ENCODE measurements around the gene ACCS. TPM values are rescaled to one million over a fixed set of nuclear protein-coding genes. Genes with fewer than 3 reads are reported as not detected.

Gene ACCS, protein sequence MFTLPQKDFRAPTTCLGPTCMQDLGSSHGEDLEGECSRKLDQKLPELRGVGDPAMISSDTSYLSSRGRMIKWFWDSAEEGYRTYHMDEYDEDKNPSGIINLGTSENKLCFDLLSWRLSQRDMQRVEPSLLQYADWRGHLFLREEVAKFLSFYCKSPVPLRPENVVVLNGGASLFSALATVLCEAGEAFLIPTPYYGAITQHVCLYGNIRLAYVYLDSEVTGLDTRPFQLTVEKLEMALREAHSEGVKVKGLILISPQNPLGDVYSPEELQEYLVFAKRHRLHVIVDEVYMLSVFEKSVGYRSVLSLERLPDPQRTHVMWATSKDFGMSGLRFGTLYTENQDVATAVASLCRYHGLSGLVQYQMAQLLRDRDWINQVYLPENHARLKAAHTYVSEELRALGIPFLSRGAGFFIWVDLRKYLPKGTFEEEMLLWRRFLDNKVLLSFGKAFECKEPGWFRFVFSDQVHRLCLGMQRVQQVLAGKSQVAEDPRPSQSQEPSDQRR
- 10 to 100 TPM in 2 of 4 donors, 1 to 10 TPM in 2; 7.7 to 21.7 (median 12.1) TPM for total RNA-seq

DNA sequence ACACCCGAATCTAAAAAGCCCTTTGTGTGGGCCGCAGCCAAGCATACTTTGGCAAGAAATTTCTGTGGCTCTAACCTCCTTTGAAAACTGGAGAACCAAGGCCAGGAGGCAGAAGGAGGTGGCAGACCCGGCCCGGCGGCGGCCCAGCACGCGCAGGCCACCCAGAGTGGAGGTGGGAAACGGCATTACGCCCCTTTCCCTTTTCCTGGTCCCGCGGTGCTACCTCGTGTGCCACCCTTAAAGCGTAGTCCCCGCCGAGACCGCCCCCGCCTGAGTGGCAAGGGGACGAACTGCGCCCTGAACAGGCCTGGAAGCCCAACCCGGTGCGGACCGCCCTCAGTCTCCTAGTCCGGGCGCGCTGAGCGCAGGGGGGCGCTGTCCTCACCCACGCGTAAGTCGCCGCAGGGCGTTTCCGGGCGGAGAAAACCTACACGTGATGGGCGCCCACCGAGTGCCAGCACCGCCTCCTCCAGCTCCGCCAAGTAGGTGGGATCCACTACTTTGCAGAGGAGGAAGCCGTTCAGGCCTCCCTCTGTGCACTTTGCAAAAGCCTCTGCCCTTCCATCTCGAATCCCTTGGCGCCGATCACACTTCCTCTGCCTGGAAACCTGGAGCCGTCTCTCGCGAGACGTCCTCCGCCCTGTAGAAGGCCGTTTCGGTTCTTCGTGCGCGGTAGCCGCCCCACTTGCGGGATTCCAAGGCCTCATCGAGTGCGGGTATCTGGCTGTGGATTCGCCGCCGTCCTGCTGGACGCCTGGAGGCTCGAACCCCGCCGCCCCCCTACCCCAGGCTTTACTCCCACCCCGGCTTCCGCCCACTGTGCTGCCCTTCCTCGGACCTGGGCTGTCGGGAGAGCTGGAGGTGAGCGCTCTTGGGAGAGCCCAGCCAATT is at the start of gene ACCS:
Gene ACCS (plus strand): TSS at position 430 of the 891 bp plus-strand sequence. CDS start 1,358 bp downstream, outside the sequence.
- DNase-seq (ENCODE audit: low spot score in 2 of 2) = peak; percentile 95 to 99
- intact Hi-C loops (cut with DNase I; ENCODE audit: low total_unique reads) = no loop called here
- H3K4me3 ChIP-seq (ENCODE audit: low read depth, poor library complexity, severe bottlenecking) = peak within 1 kb of the TSS; percentile 82
- TF ChIP-seq, protein P1, sequence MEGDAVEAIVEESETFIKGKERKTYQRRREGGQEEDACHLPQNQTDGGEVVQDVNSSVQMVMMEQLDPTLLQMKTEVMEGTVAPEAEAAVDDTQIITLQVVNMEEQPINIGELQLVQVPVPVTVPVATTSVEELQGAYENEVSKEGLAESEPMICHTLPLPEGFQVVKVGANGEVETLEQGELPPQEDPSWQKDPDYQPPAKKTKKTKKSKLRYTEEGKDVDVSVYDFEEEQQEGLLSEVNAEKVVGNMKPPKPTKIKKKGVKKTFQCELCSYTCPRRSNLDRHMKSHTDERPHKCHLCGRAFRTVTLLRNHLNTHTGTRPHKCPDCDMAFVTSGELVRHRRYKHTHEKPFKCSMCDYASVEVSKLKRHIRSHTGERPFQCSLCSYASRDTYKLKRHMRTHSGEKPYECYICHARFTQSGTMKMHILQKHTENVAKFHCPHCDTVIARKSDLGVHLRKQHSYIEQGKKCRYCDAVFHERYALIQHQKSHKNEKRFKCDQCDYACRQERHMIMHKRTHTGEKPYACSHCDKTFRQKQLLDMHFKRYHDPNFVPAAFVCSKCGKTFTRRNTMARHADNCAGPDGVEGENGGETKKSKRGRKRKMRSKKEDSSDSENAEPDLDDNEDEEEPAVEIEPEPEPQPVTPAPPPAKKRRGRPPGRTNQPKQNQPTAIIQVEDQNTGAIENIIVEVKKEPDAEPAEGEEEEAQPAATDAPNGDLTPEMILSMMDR (IDR thresholded peaks at IDR 0.05) = no peak
- TF ChIP-seq POLR2A (IDR thresholded peaks at IDR 0.05) = no peak
- 1% methylated on average over 44 to 67 of the region's 70 CpGs for WGBS, 2 donors

DNA sequence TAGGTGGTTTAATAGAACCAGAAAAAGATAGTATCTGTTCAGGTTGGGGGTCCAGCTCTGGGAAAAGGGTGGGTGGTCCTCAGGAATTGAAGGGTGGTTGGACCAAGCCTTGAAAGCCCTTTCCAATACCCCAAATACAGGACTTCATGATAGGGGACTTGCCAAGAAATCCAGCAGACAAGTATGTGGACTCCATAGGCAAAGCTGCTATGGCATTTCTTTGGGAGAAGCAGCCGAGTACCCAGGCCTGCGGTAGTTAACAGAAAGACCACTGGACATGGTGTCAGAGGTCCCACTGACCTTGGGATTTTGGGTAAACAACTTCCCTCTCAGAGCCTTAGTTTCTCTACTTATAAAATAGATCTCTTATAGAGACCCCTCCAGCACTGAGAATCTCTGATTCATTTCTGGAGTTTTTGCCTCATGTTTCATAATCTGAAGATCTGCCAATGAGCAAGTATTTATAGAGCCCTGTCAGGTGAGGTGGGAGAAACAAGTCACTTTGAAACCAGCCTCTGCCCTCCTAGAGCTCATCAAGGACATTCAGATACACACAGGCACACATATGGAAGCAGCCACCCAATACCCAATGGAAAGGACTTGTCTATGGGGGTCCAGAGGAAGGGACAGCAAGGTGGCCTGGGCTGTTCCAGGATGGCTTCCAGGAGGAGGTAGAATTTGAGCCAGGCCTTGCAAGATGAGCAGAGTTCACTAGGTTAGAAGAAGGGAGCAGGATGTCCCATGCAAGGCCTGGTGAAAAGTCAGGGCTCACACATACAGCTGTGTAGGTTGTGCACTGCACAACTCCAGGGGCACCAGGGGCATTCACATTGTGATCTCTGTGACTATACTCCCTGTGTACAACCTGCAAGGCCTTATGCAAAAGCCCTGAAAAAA is 49.3 kb upstream of the ACCS start:
- intact Hi-C loops (cut with DNase I; ENCODE audit: low total_unique reads) = no loop called here
- DNase-seq (ENCODE audit: low spot score in 2 of 2) = peak in 1 of 2 donors; percentile 48
- TF ChIP-seq, protein P1 (IDR thresholded peaks at IDR 0.05) = no peak
- TF ChIP-seq POLR2A (IDR thresholded peaks at IDR 0.05) = no peak
- no peak overlapping the region for H3K4me3 ChIP-seq (ENCODE audit: low read depth, poor library complexity, severe bottlenecking)
- 89 to 95% methylated on average over 2 of the region's 2 CpGs for WGBS, 2 donors

DNA sequence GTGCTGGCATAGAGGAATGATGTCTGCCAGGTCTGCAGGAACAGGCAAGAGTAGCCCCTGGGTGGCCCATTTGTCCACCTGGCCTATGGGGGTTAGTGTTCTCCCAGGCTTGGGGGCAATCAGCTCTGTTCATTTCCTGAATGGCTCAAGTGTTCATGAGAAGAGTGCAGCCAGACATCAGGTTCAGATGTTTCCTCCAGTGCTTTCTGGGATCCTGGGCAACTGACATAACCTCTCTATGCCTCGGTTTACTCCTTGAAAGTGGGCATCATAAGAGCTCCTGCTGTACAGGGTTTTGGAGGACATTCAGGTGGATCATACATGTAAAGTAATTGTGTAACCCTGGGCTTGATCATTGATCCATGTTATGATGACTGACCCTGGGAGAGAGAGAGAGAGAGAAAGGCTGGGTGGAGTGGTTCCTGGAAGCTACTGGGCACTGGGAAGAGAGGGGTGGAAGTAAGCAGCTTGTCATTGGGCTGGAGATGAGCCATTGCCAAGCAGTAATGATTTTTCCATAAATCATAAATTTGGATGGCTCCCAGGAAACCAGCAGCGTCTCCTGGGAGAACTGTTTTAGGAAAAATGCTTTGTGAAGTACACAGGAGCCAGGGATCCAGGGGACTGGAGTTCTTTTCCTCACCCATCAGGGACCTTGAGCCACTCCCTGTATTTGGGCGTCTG is 48.5 kb upstream of the ACCS start:
- H3K4me3 ChIP-seq (ENCODE audit: low read depth, poor library complexity, severe bottlenecking) = no peak overlapping the region
- WGBS, 2 donors = 38 to 40% methylated on average over 3 of the region's 3 CpGs
- intact Hi-C loops (cut with DNase I; ENCODE audit: low total_unique reads) = no loop called here
- TF ChIP-seq, protein P1 (IDR thresholded peaks at IDR 0.05) = no peak
- TF ChIP-seq POLR2A (IDR thresholded peaks at IDR 0.05) = no peak
- peak in 1 of 2 donors; percentile 52 for DNase-seq (ENCODE audit: low spot score in 2 of 2)

DNA sequence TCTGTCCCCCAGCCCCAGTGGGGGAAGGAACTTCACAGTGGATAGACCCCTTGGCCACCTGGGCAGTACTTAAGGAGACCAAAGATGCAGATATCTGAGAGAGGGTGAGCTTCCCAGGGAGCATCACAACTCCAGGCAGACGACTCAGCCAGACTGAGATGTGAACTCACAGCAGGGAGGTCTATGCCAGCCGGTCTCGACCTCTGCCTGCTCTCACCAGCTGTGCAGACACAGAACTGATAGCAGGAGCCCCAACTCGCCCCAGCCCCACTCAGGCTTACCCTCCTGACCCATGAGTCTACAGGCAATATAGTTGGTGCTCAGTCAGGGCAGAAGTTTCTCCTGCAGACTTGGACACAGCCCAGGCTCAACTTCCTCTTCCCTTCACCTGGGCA is 47.9 kb upstream of the ACCS start:
- intact Hi-C loops (cut with DNase I; ENCODE audit: low total_unique reads) = no loop called here
- no peak for TF ChIP-seq POLR2A (IDR thresholded peaks at IDR 0.05)
- TF ChIP-seq, protein P1 (IDR thresholded peaks at IDR 0.05) = no peak
- peak in 1 of 2 donors; percentile 86 for DNase-seq (ENCODE audit: low spot score in 2 of 2)
- no peak overlapping the region for H3K4me3 ChIP-seq (ENCODE audit: low read depth, poor library complexity, severe bottlenecking)
- WGBS, 2 donors = 10 to 22% methylated on average over 2 to 4 of the region's 4 CpGs

Measured in lower leg skin (tissue), 4 donors.